Epithelial cell of prostate (primary cell): ENCODE data around the gene MED13L.

ENCODE experiments used
- DNase-seq: peaks from one replicate; pipeline ENCODE4 v3.0.0-alpha.2; 2011; ENCODE audit warnings: low read depth, low spot score
- H3K27ac ChIP-seq: fragments of 450-650 bp; 2 replicates; pipeline ENCODE4 v1.5.1; 2017; ENCODE audit warnings: mild to moderate bottlenecking

The MED13L gene

DNA sequence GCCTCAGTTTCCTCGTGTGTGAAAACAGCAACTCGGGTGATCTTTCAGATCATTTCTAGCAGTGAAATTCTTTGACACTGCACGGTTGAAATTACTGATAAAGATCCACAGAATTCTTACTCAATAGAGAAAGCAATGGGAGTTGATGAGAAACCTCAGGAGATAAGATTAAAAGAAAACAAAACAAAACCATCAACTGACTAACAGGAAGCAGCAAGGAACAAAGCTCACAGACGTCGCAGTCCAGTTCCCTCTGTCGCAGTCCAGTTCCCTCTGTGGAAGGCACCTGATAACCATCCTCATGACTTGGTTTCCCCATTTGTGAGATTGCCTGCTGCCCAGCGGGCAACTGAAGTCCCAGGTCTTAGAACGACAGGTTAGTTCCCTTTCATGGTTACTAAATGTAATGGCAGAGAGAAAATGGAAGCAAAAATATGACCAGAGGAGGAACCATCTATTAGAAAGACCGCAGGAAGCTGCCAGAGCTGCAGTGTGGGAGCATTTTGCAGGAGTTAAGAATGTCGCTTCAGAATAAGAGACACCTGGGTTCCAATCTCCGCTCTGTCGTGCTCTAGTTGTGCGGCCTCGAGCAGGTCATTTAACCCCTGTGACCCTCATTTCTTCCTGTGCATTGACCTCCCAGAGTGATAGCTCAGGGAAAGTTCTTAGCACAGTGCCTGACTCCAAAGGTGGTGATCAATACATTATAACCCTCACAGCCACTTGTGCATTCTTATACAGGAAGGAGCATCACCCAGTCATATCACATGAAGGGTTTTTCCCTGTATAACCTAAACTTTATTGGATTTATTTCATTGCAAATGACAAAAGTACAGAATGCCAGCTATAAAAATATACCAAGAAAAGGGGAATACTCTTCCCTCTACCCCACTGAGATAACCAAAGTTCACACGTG lies 5.1 kb upstream of the MED13L start:
- no peak for DNase-seq
- no peak overlapping the region for H3K27ac ChIP-seq

DNA sequence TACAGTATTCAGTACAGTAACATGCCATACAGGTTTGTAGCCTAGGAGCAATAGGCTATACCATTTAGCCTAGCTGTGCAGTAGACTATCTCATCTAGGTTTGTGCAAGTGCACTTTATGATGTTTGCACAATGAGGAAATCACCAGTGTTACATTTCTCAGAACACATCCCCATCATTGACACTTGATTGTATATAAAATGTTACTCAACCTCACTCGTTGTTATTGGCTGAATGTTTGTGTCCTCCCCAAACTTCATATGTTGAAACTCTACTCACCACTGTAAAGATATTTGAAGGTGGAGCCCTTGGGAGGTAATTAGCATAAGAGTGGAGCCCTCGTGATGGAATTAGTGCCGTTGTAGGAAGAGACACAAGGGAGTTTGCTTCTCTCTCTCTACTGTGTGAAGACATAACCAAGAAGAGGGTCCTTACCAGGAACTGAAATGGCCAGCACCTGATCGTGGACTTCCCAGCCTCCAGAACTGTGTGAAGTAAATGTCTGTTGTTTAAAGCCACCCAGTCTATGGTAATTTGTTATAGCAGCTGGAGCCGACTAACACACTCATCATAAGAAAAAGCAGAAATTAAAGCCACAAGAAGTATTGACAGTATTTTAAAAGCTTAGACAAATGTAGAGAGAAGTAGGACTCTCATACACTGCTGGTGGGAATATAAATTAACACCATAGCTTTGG lies 3.2 kb upstream of the MED13L start:
- H3K27ac ChIP-seq = no peak overlapping the region
- DNase-seq = no peak

DNA sequence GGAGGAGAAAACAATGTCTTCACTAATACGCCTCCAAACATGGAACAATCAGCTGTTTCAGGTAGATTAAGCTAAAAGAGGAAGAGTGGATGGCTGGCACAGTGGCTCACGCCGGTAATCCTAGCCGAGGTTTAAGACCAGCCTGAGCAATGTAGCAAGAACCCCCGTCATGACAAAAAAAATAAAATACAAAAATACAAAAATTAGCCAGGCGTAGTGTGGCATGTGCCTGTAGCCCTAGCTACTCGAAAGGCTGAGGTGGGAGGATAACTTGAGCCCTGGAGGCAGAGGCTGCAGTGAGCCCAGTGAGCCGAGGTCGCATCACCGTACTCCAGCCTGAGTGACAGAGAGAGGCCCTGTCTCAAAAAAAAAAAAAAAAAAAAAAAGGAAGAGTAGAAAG lies 1.2 kb upstream of the MED13L start:
- no peak overlapping the region for H3K27ac ChIP-seq
- no peak for DNase-seq

DNA sequence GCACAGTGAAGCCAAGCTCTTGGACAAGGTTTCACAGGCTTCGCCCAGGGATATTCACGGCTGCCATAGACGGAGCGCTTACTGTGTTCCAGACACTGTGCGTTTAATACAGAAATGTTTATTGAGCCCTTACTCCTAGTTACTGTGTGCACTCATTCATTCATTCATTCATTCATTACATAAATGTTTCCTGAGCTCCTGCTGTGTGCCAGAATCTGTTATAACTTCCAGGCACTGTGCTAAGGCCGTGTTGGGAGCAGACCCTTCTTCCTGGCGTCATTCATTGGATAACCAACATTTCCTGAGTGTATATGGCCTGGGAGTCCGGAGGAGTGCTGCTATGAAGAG lies 760 bp upstream of the MED13L start:
- DNase-seq = no peak
- no peak overlapping the region for H3K27ac ChIP-seq

DNA sequence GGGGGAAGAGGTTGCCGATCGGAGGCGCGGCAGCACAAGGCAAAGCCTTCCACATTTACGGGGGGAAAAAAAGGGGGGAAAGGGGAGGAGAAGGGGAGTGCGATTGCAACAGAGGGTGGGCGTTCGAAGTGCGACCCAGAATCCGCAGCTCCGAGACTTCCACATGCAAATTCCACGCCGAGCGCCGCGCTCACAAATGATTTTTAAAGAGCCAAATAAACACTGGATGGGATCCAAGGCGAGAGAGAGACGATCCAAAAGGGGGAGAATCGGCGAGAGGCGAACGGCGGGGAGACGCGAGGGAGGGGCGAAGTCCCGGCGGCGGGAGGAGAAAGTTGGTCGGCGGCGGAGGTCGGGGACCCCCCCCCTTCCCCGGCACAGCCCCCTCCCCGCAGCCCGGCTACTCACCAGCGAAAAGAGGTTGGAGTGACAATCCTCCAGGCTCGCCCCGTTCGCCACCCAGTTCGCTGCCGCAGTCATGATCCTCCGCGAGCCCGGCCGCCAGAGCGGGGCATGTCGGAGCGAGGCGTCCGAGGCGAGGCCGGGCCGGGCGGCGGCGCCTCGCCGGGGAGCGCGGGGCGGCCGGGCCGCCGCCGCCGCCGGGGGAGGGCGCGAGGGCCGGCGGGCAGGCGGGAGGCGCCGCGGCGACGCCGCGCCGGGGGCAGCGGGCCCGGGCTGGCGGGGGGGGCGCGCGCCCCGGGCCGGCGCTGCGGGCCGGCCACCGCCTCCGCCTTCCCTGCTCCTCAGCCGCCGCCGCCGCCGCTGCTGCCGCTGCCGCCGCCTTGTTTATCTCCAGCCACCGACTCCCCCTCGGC lies 634 bp downstream of the MED13L start:
- peak overlapping the region; percentile 67 for H3K27ac ChIP-seq
- DNase-seq = peak; percentile 22

DNA sequence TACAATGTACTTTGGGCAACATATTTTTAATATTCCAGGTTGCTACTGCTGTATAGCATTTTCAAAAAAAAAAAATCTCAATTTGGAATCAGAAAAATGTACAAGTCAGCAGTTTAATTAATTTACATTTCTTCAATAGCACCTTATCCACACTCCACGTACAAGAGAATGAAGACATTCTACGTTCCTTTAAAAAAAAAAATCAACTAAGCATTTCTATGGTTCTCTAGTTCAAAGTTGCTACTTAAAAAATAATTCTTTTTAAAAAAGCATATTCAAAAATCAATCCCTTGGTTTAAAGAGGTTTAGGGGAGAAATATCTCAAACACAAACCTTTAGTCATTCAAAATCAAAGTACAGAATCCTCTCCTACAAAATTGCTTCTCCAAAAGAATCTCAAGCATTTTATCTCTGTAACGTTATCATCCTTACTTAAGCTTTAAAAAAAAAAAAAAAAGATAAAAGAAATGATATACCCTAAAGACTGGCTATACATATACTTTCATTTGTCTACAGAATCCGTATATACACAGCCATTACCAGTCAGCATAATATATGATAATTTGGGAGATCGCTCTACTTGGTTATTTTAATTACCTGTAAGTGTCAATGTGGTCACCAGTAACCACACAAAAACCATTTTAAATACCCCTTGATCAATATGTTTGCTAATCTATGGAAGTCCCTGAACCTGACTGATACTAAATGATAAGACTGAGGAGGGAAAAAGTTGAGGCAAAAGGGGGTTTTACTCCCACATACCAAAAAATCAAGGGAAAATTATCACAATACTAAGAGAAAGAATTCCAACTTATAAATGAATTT lies 2.7 kb downstream of the MED13L start:
- DNase-seq = no peak
- H3K27ac ChIP-seq = no peak overlapping the region

DNA sequence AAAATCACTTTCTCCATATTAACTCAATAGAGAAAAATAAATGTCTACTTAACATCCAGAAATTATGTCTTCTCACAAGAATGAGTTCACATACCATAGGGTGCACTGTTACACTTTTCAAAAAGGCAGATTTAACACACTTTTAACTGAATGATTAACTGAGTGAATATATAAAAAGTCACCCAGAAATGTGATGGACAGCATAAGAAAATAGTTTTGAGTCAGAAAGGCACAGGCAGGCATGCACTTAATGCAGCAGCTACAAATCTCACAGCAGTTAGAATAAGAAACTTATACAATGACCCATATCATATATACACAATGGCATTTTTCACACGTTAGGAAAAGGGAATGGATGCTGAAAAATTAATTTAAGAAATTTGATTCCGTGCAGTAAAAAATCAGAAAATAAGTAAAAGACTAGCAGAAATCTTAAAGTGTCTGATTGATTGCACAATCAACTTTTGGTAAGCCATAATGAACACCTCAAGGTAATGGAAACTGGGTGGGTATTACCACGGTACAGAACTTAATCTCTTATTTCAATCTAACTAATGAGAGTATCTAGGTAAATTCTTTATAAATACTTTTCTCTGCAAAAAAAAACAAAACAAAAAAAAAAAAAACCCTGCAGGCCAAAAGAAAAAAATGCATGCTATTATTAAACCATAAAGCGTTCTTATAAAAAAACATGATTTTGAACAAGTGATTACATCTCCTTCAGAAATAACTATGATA lies 3.5 kb downstream of the MED13L start:
- DNase-seq = no peak
- H3K27ac ChIP-seq = no peak overlapping the region

DNA sequence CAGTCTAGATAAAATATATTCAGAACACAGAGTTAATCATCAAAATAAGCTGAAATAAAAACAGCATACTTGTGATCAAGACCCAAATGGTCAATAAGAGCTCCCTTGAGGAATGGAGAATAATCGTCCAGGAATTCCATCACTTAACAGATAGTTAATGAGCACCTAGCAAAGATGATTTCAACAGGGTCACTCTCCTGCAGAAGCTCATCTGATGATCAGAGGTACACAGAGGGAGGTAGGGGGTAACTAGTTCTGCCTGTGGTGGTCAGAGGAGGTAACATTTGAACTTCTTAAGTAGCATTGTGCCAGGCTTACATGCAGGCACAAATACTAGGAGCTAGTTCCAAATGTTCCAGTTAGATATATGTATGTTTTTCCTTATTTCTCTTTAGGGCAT lies 9.5 kb downstream of the MED13L start:
- no peak for DNase-seq
- no peak overlapping the region for H3K27ac ChIP-seq

DNA sequence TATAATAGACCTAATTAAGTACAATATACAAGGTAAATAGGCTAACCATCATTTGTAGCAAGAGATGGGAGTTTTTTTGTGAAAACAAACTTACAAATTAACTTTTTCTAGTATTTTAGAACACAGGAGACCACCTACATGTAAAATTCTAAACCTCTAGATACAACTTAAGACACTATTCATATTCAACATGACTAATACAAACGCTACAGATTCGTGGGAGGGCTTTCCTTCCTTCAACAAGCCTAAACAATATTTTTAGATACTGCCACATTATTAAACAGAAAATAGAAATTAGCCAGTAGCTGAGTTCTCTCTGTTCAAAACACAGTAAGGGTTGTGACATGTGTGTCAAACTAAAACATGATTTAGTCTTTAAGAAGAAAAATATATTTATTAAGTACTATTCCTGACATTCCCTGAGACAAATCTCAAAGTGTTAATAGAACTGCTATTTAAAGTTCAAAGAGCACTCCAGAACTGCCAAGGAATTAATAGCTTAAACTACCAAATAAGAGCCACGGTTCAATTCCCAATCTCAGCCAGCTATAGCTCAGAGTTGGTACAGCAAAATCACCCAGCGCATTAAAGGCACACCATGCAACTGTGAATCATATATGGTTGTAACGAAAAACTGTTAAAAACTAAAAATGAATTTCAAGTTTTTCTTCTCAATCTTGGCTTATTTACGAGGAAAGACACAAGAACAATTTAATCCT lies 10.7 kb downstream of the MED13L start:
- H3K27ac ChIP-seq = no peak overlapping the region
- DNase-seq = no peak

DNA sequence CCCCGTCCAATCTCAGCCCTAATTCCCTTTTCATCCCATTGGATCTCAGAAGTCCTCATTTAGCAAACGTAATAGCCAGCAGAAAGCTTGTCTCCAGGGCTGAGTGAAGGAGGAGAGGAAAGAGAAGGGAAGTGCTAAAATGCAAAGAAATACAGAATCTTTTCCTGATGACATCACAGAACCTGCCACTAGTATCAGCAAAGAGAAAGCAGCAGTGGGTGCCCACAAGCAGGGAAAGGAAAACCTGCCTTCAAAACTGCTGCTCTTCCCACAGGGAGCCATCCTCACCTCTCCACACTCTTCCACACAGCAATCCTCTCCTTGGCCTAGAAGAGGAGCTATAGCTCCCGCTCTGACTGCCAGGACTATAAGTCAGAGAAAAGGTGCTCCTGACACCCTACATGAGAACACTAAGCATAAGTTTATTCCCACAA lies 11.3 kb downstream of the MED13L start:
- H3K27ac ChIP-seq = no peak overlapping the region
- no peak for DNase-seq

DNA sequence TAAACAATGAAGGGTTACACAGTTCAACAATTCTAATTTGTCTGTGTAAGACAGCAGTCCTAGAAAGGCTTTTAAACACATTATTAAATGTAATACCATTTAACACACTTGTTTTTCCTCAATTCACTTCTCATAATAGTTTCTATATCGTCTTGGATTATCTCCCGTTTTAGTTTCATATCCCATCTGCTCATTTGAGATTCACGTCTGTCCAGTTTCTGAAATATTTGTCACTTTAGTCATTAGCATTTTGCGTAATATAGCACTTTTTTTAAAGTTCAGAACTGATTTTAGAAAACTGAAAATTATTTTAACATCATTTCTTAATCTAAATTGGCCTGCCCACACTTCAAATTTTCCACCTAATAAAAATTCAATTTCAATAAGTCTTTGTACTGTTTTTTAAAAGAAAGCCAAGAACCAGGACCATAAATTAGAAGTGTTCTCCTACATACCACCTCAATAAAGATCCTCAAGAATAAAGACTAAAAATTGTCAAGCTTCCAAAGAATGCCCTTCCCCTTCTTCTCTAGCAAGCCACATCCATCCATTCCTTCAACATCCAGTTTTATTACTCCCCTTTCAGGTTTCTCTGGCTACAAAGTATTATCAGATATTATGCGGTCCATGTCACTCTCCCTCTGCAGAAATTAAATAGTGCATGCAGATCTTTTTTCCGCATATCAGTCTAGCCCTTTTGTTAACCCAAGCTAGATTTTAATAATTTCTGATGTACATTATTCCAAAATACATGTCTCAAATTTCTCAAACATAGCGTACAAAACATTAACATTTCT lies 11.9 kb downstream of the MED13L start:
- H3K27ac ChIP-seq = no peak overlapping the region

DNA sequence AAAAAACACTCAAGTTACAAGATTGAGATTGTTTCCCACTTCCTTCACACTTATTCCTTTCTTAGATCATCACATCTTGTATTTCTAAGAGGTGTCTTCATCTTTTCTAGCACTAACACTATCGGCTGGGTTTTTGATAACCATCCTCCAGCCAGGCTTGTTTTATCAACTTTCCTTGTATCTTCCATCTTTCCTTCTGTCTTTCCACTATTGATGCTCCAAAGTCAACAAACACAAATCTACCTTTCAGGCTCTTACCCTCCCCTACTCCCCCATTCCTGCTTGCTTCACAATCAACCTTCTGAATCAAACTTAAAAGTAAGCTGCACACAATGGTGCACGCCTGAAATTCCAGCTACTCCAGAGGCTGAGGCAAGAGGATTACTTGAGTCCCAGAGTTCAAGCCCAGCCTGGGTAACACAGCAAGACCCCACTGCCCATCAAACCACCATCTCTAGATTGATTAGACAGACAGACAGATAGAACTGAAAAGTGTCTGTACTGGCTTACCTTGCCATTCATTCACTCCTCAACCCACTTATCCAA lies 12.9 kb downstream of the MED13L start:
- DNase-seq = no peak
- H3K27ac ChIP-seq = no peak overlapping the region

More for the DNA sequence above, 11.9 kb downstream of the MED13L start:
- DNase-seq = no peak

DNA sequence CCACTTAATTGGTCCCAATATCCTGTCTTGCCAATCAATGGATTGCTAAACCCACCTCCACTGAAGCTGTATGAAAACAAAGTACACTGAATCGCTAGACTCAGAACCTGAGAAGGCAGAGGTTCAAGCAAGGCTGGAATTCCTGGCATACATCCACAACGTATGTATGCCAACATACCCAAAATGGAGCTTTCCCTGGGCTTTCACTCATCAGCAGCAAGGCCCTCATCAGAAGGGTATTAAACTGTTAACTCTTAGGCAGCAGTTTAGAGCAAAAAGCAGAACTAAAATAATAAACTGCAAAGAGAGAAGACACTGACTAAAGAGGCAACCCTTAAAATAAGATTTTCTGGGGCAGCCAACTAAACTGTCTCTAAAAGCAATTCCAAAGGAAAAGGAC lies 13.6 kb downstream of the MED13L start:
- H3K27ac ChIP-seq = no peak overlapping the region

DNA sequence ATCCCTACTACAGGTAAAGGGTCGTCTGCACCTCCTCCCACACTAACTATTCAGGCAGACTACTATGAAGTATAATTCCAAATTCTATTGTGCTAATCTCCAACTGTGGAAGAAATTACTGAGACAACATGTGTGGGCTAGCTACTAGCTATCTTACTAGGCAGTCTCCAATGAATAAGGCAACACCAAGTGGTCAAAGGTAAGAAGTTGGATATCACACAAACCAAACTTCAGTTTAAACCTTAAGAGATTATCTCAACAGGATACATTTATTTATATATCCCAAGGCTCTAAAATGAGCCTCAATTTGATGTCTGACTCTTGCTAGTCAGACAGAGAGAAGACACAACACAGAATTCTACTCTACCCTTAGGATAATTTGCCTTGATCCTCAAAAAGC lies 14.1 kb downstream of the MED13L start:
- DNase-seq = no peak
- no peak overlapping the region for H3K27ac ChIP-seq

More for the DNA sequence above, 13.6 kb downstream of the MED13L start:
- DNase-seq = no peak

DNA sequence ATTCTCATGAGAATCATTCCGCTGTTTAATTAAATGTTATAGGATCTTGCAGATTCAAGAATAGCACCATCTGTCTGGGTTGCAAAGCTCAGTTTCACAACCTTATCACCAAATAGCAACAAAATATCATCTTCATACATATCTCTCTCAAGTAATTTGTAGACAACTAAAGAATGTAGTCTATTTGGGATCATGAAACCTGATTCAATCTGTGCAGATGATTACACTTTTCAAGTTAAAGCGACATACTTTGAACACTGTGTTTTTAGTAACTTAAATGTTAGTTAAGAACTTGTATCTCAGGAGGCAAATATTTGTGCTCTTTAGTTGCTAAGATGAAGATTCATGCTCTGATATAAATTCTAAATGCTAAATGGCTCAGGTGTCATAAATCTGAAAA lies 14.8 kb downstream of the MED13L start:
- H3K27ac ChIP-seq = no peak overlapping the region
- DNase-seq = no peak

DNA sequence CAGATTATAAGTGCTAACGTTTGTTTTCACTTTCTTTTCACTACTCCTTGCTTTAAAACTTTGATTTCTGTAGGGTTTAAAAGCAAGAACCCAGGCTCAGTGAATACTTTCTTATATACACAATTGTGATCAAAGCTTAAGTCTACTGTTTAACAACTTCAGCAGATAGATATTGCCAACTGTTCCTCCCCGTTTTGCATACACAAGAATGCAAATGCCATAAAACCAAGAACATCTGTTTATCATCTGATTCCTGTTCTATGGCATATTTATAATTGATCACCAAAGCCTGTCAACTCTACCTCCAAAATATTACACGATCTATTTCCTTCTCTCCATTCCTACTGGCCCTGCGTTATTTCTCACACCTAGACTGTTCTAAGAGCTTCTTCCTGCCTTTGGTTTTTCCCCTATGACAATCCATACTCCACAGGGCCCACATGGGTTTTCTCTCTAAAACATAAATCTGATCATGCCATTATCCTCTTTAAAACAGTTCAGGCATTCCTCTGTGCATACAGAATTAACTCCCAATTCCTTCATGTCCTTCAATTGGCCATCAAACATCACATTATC lies 15.9 kb downstream of the MED13L start:
- no peak overlapping the region for H3K27ac ChIP-seq
- DNase-seq = no peak
